ENCODE measurements around the gene TINAG.

DNA sequence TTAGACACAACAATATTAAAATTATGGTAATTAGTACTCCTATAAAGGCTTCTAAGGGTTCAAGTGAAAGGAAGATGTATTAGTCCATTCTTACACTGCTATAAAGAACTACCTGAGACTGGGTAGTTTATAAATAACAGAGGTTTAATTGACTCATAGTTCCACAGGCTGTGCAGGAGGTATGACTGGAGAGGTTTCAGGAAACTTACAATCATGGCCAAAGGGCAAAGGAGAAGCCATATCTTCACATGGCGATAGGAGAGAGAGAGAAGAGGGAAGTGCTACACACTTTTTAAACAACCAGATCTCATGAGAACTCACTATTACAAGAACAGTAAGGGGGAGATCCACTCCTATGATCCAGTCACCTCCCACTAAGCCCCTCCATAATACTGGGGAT is 52.9 kb downstream of the TINAG start:
- TF ChIP-seq, protein P1, sequence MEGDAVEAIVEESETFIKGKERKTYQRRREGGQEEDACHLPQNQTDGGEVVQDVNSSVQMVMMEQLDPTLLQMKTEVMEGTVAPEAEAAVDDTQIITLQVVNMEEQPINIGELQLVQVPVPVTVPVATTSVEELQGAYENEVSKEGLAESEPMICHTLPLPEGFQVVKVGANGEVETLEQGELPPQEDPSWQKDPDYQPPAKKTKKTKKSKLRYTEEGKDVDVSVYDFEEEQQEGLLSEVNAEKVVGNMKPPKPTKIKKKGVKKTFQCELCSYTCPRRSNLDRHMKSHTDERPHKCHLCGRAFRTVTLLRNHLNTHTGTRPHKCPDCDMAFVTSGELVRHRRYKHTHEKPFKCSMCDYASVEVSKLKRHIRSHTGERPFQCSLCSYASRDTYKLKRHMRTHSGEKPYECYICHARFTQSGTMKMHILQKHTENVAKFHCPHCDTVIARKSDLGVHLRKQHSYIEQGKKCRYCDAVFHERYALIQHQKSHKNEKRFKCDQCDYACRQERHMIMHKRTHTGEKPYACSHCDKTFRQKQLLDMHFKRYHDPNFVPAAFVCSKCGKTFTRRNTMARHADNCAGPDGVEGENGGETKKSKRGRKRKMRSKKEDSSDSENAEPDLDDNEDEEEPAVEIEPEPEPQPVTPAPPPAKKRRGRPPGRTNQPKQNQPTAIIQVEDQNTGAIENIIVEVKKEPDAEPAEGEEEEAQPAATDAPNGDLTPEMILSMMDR (IDR thresholded peaks at IDR 0.05; ENCODE audit: insufficient read depth, low read length) = no peak
- TF ChIP-seq GABPA (IDR thresholded peaks at IDR 0.05; ENCODE audit: low read depth) = no peak
- no peak for TF ChIP-seq POLR2AphosphoS5 (IDR thresholded peaks at IDR 0.05; ENCODE audit: low read depth)
